Spleen (tissue), 7 donors: ENCODE data around the gene CDKL1.

Experiments
- CTCF ChIP-seq, 11 experiments: fragments of 200-600 bp in 7 of 11; fragments of 450-650 bp in 4 of 11; sonication (generic) in 4 of 11; IDR thresholded peaks in 8 of 11; conservative IDR thresholded peaks in 3 of 11; 1 replicate in 7 of 11; 2 replicates in 4 of 11; pipeline versions ENCODE4 v1.4.0 to v1.8.0; 2016 to 2021; ENCODE audit warnings: antibody characterized with exemption in 11 of 11, inconsistent platforms in 4 of 11, mild to moderate bottlenecking in 1 of 11
- POLR2A ChIP-seq, 3 donors: fragments of 450-650 bp; IDR thresholded peaks; one replicate each; pipeline ENCODE4 v1.5.1; 2017; ENCODE audit warnings: antibody characterized with exemption in 3 of 3, mild to moderate bottlenecking in 1 of 3
- POLR2AphosphoS5 ChIP-seq, 3 donors: sonication (generic); formaldehyde crosslinking; IDR thresholded peaks; one replicate each; pipeline ENCODE4 v1.5.1; 2017; ENCODE audit warnings: antibody characterized with exemption in 3 of 3
- donor health status: DM: no; HTN: no; CAD: no; lungs with moderate emphysema.
- donor health status: DM: no; HTN: no; CAD: no.
- donor health status: DM: no; HTN: no; CAD: no.

- TF ChIP-seq CTCF (IDR thresholded peaks at IDR 0.05 in 8 of 11, conservative IDR thresholded peaks at IDR 0.05 in 3 of 11), result no peak
- no peak for TF ChIP-seq POLR2AphosphoS5 (IDR thresholded peaks at IDR 0.05)
- no peak for TF ChIP-seq POLR2A (IDR thresholded peaks at IDR 0.05)
These were observed 6.7 kb upstream of the CDKL1 start for GRCh38 chr14:50403419-50403818.
